Fibroblast of pulmonary artery (primary cell): ENCODE measurements around the gene WDR18.

ENCODE experiments used
- DNase-seq: peaks from one replicate; pipeline ENCODE4 v3.0.0-alpha.2; 2010; ENCODE audit warnings: low read depth
- H3K4me3 ChIP-seq: replicated peaks from 2 replicates; pipeline ENCODE4 v1.5.1; 2011; ENCODE audit warnings: low read depth, mild to moderate bottlenecking, control low read depth, low read length, moderate library complexity
- TF ChIP-seq, protein P1 (sequence below): IDR thresholded peaks from 2 replicates; pipeline ENCODE4 v1.5.1; 2011; ENCODE audit warnings: mild to moderate bottlenecking, control low read depth, low read length, inconsistent platforms; ENCODE audit errors: missing control alignments

Gene WDR18

GRCh38 chr19:1003283-1003682 is 19.1 kb downstream of the WDR18 start:
- DNase-seq = no peak
- H3K4me3 ChIP-seq = no peak overlapping the region
- TF ChIP-seq, protein P1, sequence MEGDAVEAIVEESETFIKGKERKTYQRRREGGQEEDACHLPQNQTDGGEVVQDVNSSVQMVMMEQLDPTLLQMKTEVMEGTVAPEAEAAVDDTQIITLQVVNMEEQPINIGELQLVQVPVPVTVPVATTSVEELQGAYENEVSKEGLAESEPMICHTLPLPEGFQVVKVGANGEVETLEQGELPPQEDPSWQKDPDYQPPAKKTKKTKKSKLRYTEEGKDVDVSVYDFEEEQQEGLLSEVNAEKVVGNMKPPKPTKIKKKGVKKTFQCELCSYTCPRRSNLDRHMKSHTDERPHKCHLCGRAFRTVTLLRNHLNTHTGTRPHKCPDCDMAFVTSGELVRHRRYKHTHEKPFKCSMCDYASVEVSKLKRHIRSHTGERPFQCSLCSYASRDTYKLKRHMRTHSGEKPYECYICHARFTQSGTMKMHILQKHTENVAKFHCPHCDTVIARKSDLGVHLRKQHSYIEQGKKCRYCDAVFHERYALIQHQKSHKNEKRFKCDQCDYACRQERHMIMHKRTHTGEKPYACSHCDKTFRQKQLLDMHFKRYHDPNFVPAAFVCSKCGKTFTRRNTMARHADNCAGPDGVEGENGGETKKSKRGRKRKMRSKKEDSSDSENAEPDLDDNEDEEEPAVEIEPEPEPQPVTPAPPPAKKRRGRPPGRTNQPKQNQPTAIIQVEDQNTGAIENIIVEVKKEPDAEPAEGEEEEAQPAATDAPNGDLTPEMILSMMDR = no peak

DNA sequence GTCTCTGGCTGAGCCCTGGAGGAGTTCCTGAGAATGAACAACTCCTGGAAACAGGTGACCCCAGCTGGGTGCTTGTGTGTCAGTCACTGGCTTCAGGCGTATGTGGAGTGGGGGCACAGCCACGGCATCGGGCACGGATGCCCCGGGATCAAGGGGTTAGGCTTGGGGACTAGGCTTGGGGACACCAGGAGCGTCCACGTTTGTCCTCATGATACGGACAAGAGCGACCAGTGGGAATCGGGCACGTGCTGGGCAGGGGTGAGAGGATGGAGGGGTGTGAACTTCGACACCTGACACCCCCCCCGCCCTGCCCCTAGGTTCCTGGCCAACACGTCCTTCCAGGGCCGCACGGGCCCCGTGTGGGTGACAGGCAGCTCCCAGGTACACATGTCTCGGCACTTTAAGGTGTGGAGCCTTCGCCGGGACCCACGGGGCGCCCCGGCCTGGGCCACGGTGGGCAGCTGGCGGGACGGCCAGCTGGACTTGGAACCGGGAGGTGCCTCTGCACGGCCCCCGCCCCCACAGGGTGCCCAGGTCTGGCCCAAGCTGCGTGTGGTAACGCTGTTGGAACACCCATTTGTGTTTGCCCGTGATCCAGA is 20.2 kb downstream of the WDR18 start:
- TF ChIP-seq, protein P1 = no peak
- no peak overlapping the region for H3K4me3 ChIP-seq
- no peak for DNase-seq

GRCh38 chr19:1004803-1005664 is 20.9 kb downstream of the WDR18 start:
- no peak for DNase-seq
- TF ChIP-seq, protein P1 = no peak
- H3K4me3 ChIP-seq = no peak overlapping the region

- TF ChIP-seq, protein P1 = no peak
- no peak for DNase-seq
- H3K4me3 ChIP-seq = no peak overlapping the region
Measured at GRCh38 chr19:1006711-1007398, 22.7 kb downstream of the WDR18 start.

GRCh38 chr19:1007399-1008251 is 23.5 kb downstream of the WDR18 start:
- TF ChIP-seq, protein P1 = no peak
- no peak overlapping the region for H3K4me3 ChIP-seq
- no peak for DNase-seq

GRCh38 chr19:1008268-1009040 is 24.3 kb downstream of the WDR18 start:
- no peak for DNase-seq
- TF ChIP-seq, protein P1 = no peak
- H3K4me3 ChIP-seq = no peak overlapping the region
